DND-41 (cell line): Measurements from ENCODE around the gene PHLPP1.

ENCODE experiments used
- EZH2 ChIP-seq: IDR thresholded peaks from 3 replicates; pipeline ENCODE4 v1.6.1; 2012; ENCODE audit warnings: borderline replicate concordance, low read depth, mild to moderate bottlenecking, moderate library complexity, low read length, inconsistent platforms; ENCODE audit not compliant: severe bottlenecking
- TF ChIP-seq, protein P1 (sequence below): IDR thresholded peaks from 2 replicates; pipeline ENCODE4 v1.5.1; 2012; ENCODE audit warnings: borderline replicate concordance, low read length, moderate library complexity, mild to moderate bottlenecking; ENCODE audit not compliant: poor library complexity, severe bottlenecking; ENCODE audit errors: extremely low read depth

DNA sequence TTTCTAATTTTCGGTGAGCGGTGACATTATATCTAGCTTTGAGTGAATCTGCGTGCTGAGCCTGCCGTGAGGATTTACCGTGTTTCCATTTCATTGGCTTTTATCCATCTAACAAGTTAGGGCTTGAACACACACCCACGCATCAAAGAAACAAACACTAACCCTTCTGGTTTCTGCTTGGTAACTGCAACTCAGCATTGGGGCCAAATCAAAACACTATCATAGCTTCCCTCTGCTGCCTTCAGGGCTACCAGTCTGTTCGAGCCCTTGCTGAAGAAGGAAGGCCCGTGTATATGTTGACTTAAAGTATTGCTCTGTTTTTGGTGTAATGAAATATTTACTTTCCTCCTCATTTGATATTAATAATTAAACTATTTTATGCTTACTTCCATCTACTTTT is 227.2 kb downstream of the PHLPP1 start:
- TF ChIP-seq, protein P1, sequence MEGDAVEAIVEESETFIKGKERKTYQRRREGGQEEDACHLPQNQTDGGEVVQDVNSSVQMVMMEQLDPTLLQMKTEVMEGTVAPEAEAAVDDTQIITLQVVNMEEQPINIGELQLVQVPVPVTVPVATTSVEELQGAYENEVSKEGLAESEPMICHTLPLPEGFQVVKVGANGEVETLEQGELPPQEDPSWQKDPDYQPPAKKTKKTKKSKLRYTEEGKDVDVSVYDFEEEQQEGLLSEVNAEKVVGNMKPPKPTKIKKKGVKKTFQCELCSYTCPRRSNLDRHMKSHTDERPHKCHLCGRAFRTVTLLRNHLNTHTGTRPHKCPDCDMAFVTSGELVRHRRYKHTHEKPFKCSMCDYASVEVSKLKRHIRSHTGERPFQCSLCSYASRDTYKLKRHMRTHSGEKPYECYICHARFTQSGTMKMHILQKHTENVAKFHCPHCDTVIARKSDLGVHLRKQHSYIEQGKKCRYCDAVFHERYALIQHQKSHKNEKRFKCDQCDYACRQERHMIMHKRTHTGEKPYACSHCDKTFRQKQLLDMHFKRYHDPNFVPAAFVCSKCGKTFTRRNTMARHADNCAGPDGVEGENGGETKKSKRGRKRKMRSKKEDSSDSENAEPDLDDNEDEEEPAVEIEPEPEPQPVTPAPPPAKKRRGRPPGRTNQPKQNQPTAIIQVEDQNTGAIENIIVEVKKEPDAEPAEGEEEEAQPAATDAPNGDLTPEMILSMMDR: no peak
- no peak for TF ChIP-seq EZH2
